WERI-Rb-1 (cell line): ENCODE results near the gene KIF1A.

ENCODE experiments used
- DNase-seq: peaks from one replicate; pipeline ENCODE4 v3.0.0-alpha.2; 2020
- H3K27ac ChIP-seq: fragments of 250-450 bp; sonication (Bioruptor Pico); 2 replicates; pipeline ENCODE4 v1.5.1; 2020; ENCODE audit warnings: mild to moderate bottlenecking, moderate library complexity
- H3K27me3 ChIP-seq: fragments of 250-450 bp; sonication (Bioruptor Pico); 2 replicates; pipeline ENCODE4 v1.5.1; 2021; ENCODE audit warnings: mild to moderate bottlenecking, low read depth, moderate library complexity; ENCODE audit not compliant: insufficient read depth, severe bottlenecking
- H3K36me3 ChIP-seq: fragments of 250-450 bp; sonication (Bioruptor Pico); 2 replicates; pipeline ENCODE4 v1.5.1; 2020; ENCODE audit warnings: mild to moderate bottlenecking, moderate library complexity
- H3K4me3 ChIP-seq: 2 replicates; pipeline ENCODE4 v1.5.1; 2011; ENCODE audit warnings: low read depth, mild to moderate bottlenecking, control low read depth, low read length
- H3K9me3 ChIP-seq: fragments of 250-450 bp; sonication (Bioruptor Pico); 2 replicates; pipeline ENCODE4 v1.5.1; 2021; ENCODE audit warnings: mild to moderate bottlenecking, moderate library complexity; ENCODE audit not compliant: severe bottlenecking
- TF ChIP-seq, protein P1 (sequence below): IDR thresholded peaks from 2 replicates; pipeline ENCODE4 v1.5.1; 2011; ENCODE audit warnings: low read depth, mild to moderate bottlenecking, control low read depth, inconsistent platforms, low read length

The KIF1A gene

GRCh38 chr2:240811346-240812300, 8.4 kb downstream of the KIF1A start:
- H3K4me3 ChIP-seq, result no peak overlapping the region
- H3K27me3 ChIP-seq, result no peaks in the 10 kb centered on the region
- H3K36me3 ChIP-seq, result peaks cover 64% of the 10 kb centered on the region
- no peak overlapping the region for H3K27ac ChIP-seq
- TF ChIP-seq, protein P1, sequence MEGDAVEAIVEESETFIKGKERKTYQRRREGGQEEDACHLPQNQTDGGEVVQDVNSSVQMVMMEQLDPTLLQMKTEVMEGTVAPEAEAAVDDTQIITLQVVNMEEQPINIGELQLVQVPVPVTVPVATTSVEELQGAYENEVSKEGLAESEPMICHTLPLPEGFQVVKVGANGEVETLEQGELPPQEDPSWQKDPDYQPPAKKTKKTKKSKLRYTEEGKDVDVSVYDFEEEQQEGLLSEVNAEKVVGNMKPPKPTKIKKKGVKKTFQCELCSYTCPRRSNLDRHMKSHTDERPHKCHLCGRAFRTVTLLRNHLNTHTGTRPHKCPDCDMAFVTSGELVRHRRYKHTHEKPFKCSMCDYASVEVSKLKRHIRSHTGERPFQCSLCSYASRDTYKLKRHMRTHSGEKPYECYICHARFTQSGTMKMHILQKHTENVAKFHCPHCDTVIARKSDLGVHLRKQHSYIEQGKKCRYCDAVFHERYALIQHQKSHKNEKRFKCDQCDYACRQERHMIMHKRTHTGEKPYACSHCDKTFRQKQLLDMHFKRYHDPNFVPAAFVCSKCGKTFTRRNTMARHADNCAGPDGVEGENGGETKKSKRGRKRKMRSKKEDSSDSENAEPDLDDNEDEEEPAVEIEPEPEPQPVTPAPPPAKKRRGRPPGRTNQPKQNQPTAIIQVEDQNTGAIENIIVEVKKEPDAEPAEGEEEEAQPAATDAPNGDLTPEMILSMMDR, result no peak
- DNase-seq, result no peak
- H3K9me3 ChIP-seq, result peaks cover 8% of the 10 kb centered on the region

GRCh38 chr2:240810621-240811020, 9.4 kb downstream of the KIF1A start:
- peaks cover 63% of the 10 kb centered on the region for H3K36me3 ChIP-seq
- peaks cover 8% of the 10 kb centered on the region for H3K9me3 ChIP-seq
- TF ChIP-seq, protein P1, result no peak
- no peaks in the 10 kb centered on the region for H3K27me3 ChIP-seq
- no peak for DNase-seq
- H3K4me3 ChIP-seq, result no peak overlapping the region
- no peak overlapping the region for H3K27ac ChIP-seq

- no peak for DNase-seq
- H3K4me3 ChIP-seq, result no peak overlapping the region
- peaks cover 59% of the 10 kb centered on the region for H3K36me3 ChIP-seq
- H3K27me3 ChIP-seq, result no peaks in the 10 kb centered on the region
- H3K9me3 ChIP-seq, result peaks cover 7% of the 10 kb centered on the region
- H3K27ac ChIP-seq, result no peak overlapping the region
- TF ChIP-seq, protein P1, result no peak
These were observed 9.8 kb downstream of the KIF1A start for GRCh38 chr2:240810199-240810598.

- H3K9me3 ChIP-seq, result peaks cover 5% of the 10 kb centered on the region
- no peak overlapping the region for H3K27ac ChIP-seq
- no peak overlapping the region for H3K4me3 ChIP-seq
- TF ChIP-seq, protein P1, result no peak
- H3K27me3 ChIP-seq, result no peaks in the 10 kb centered on the region
- H3K36me3 ChIP-seq, result peaks cover 55% of the 10 kb centered on the region
- no peak for DNase-seq
These were observed 10.7 kb downstream of the KIF1A start for GRCh38 chr2:240809276-240809675.

GRCh38 chr2:240806459-240806858, 13.6 kb downstream of the KIF1A start:
- TF ChIP-seq, protein P1, result no peak
- DNase-seq, result no peak
- Histone ChIP-seq H3K27ac (no peak overlapping the region), H3K9me3 (no peaks in the 10 kb centered on the region), H3K27me3 (no peaks in the 10 kb centered on the region), H3K36me3 (peaks cover 48% of the 10 kb centered on the region), H3K4me3 (no peak overlapping the region)
